ENCODE measurements around the gene JADE2. TPM values are rescaled to one million over a fixed set of nuclear protein-coding genes. Genes with fewer than 3 reads are reported as not detected.
"Not testable (repeated sequence)": the region's sequence is repeated elsewhere in the genome, so short reads cannot be mapped to it uniquely, and the experiment has no call there.

The JADE2 gene
- total RNA-seq, 2 experiments from 2014 or later: 88.1 to 98.4 TPM

DNA sequence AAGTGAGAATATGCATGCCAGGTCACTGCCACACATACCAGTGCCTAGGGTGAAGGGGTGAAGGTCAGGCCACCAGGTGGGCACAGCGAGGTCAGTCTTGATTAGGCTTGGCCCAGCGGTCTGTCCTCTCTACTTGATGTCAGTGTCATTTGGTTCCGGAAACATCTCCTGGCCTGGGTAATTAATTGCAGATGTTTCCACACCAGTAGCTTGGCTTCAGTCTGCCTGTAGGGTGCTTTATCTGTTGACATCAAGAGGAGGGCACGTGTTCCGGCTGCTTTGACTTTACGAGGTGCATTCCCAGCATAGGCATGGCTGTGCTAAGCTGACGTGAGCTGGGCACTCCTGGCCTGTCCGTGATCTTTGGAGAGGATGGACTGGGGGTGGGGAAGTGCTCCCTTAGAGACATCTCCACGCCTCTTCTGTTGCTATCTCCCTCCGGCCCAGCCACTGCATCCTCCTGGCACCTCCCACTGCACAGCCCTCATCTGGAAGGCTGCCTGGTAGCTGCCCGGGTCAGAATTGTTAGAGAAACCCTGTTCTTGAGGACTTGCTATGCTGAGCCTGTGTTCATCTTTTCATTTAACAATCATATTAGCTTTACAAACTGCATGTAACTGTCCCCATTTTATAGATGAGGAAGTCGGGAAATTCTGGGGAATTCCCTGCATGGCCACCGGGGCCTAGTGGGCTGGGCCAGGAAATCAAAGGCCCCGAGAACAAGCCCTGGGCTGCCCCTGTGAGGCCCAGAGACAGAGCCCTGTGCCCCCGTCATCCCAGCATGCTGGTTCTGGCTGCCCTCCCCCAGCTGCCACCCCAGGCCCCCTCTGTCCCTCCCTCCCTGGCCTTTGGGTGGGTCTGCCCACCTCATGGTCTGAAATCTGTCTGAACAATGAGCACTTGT is 29.1 kb downstream of the JADE2 start:
- H3K4me1 Mint-ChIP-seq: peaks cover 36% of the 10 kb centered on the region
- H3K36me3 Mint-ChIP-seq: peaks cover 20% of the 10 kb centered on the region
- H3K27me3 Mint-ChIP-seq: no peaks in the 10 kb centered on the region
- H3K9me3 Mint-ChIP-seq (ENCODE audit: low read depth): no peaks in the 10 kb centered on the region
- no peak overlapping the region for H3K4me3 Mint-ChIP-seq
- DNase-seq (peak; percentile 45), ATAC-seq (peak; percentile 6)
- peak overlapping the region; percentile 91 for H3K27ac Mint-ChIP-seq
- CTCF ChIA-PET: interaction anchor here (0.9 to 4.0 kb wide), 7 partner anchors 8 to 38 kb away, joined by 3 to 19 read pairs (median 5); no protein-coding TSS in a partner anchor

DNA sequence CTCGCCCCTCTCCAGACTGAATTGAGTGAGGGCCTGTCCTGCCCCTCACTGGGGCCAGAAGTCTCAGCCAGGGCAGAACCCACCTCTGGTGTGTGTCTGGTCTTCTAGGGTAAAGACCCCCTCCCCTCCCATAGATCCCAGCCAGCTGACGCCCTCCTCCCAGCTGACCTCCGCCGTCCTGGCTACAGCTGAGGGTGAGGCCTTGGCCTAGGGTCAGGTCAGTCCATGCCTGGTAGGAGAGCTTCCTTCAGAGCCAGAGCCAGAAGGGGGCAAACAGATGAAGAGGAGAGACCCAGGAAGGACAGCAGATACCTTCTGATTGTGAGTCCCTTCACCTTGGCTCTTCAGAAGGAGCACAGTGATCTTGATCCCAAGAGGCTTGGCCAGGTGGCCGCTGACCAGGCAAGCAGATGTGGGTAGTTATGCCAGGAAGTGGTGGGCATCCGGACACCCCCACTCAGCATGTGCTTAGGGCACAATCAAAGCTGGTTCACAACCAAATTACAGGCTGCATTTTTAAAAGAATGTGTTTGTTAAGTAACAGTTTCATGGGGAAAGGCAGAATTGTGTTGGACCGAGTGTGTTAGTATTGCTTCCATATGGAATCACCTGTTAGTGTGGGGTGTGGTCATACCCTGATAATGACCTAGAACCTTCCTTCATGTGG is 29.9 kb downstream of the JADE2 start:
- DNase-seq: no peak
- CTCF ChIA-PET: interaction anchor here (0.9 to 4.0 kb wide), 8 partner anchors 8 to 38 kb away, joined by 3 to 19 read pairs (median 6); no protein-coding TSS in a partner anchor
- peak overlapping the region; percentile 91 for H3K27ac Mint-ChIP-seq
- peaks cover 30% of the 10 kb centered on the region for H3K4me1 Mint-ChIP-seq
- no peaks in the 10 kb centered on the region for H3K27me3 Mint-ChIP-seq
- peak; percentile 16 for ATAC-seq
- no peaks in the 10 kb centered on the region for H3K9me3 Mint-ChIP-seq (ENCODE audit: low read depth)
- peak overlapping the region; percentile 12 for H3K4me3 Mint-ChIP-seq
- H3K36me3 Mint-ChIP-seq: peaks cover 26% of the 10 kb centered on the region

DNA sequence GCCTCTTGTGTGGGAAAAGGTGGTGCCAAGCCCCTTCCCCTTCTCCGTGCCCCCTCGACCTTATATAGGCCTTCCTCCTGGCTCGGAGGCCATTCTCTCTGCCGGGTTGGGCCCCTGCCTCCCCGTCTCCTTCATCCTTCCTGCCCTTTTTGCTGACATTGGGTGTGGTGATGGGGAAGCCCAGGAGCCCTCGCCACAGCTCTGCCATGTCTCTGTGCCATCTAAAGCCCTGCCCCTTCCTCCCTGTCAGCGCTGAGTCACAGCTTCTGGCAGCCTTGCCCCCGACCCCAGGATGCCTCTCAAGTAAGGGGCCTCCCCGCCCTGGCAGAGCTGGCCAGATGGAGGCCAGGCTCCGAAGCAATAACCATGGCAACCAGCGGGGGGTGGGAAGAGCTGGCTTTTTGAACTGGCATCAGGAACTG is 30.4 kb downstream of the JADE2 start:
- Mint-ChIP-seq H3K4me1 (peaks cover 29% of the 10 kb centered on the region), H3K36me3 (peaks cover 31% of the 10 kb centered on the region), H3K27me3 (no peaks in the 10 kb centered on the region), H3K27ac (peak overlapping the region; percentile 91), H3K9me3 (ENCODE audit: low read depth) (no peaks in the 10 kb centered on the region), H3K4me3 (peak overlapping the region; percentile 12)
- peak; percentile 87 for DNase-seq
- peak; percentile 90 for ATAC-seq
- CTCF ChIA-PET: interaction anchor here (1.0 to 4.0 kb wide), 7 partner anchors 9 to 37 kb away, joined by 3 to 19 read pairs (median 7); no protein-coding TSS in a partner anchor

DNA sequence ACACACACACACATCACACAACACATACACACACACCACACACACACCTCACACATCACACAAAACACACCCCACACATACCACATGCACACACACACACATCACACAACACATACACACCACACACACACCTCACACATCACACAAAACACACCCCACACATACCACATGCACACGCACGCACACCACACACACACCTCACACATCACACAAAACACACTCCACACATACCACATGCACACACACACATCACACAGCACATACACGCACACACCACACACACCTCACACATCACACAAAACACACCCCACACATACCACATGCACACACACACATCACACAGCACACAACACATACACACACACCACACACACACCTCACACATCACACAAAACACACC is 31.1 kb downstream of the JADE2 start:
- peak overlapping the region; percentile 14 for H3K4me3 Mint-ChIP-seq
- H3K27me3 Mint-ChIP-seq; H3K9me3 Mint-ChIP-seq (ENCODE audit: low read depth); DNase-seq; ATAC-seq: not testable (repeated sequence)
- peaks cover 28% of the 10 kb centered on the region for H3K4me1 Mint-ChIP-seq
- peaks cover 32% of the 10 kb centered on the region for H3K36me3 Mint-ChIP-seq
- CTCF ChIA-PET: interaction anchor here (0.9 to 4.0 kb wide), 4 partner anchors 12 to 31 kb away, joined by 3 to 19 read pairs (median 10); no protein-coding TSS in a partner anchor
- peak overlapping the region; percentile 76 for H3K27ac Mint-ChIP-seq

DNA sequence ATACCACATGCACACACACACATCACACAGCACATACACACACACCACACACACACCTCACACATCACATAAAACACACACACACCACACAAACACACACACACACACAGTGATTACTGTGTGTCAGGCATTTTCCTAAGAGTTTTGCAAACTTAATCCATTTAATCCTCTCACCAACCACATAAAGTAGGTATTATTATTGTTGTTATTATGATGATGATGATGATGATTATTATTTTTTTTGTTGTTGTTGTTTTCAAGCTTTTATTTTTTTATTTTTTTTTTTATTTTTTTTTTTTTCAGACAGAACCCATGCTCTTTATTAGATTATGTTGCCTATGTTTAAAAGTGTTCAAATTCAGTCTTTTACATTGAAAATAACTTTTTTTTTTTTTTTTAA is 31.5 kb downstream of the JADE2 start:
- peak overlapping the region; percentile 14 for H3K4me3 Mint-ChIP-seq
- H3K27me3 Mint-ChIP-seq: no peaks in the 10 kb centered on the region
- no peaks in the 10 kb centered on the region for H3K9me3 Mint-ChIP-seq (ENCODE audit: low read depth)
- CTCF ChIA-PET: interaction anchor here (0.9 to 4.0 kb wide), 3 partner anchors 13 to 31 kb away, joined by 3 to 19 read pairs (median 8); no protein-coding TSS in a partner anchor
- H3K4me1 Mint-ChIP-seq: peaks cover 28% of the 10 kb centered on the region
- no peak for DNase-seq
- peak overlapping the region; percentile 76 for H3K27ac Mint-ChIP-seq
- H3K36me3 Mint-ChIP-seq: peaks cover 31% of the 10 kb centered on the region
- ATAC-seq: no peak

DNA sequence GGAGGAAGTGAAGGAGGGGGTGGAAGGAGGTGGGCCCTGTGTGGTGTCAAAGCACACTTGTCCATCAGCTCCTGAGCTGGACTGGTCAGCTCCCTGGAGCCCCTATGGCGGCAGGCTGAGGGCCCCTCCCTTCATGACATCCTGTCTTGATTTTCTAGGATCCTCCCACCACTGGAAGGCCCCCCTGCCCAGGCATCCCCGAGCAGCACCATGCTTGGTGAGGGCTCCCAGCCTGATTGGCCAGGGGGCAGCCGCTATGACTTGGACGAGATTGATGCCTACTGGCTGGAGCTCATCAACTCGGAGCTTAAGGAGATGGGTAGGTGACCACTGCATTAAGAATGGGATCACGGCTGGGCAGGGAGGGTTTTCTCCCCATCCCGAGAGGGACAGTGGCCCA is 34.2 kb downstream of the JADE2 start:
- Mint-ChIP-seq H3K9me3 (ENCODE audit: low read depth) (no peaks in the 10 kb centered on the region), H3K36me3 (peaks cover 37% of the 10 kb centered on the region), H3K27me3 (no peaks in the 10 kb centered on the region), H3K4me3 (no peak overlapping the region), H3K27ac (no peak overlapping the region), H3K4me1 (peaks cover 21% of the 10 kb centered on the region)
- CTCF ChIA-PET: interaction anchor here (1.9 kb wide), 1 partner anchor 34 kb away, joined by 5 read pairs; the partner anchor contains the start of gene JADE2
- no peak for ATAC-seq
- no peak for DNase-seq

DNA sequence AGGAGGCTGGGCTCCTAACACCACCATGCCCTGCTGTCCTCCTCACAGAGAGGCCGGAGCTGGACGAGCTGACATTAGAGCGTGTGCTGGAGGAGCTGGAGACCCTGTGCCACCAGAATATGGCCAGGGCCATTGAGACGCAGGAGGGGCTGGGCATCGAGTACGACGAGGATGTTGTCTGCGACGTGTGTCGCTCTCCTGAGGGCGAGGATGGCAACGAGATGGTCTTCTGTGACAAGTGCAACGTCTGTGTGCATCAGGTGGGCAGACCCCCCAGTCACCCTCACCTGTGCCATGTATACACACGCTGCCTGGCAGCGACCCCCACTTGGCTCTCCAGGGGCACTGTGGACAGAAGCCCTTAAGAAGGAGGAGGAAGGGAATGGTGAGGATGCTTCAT is 35.2 kb downstream of the JADE2 start:
- peaks cover 11% of the 10 kb centered on the region for H3K4me1 Mint-ChIP-seq
- DNase-seq (no peak), ATAC-seq (no peak)
- H3K4me3 Mint-ChIP-seq: no peak overlapping the region
- H3K27me3 Mint-ChIP-seq: no peaks in the 10 kb centered on the region
- CTCF ChIA-PET: interaction anchor here (1.9 kb wide), 1 partner anchor 35 kb away, joined by 5 read pairs; the partner anchor contains the start of gene JADE2
- no peak overlapping the region for H3K27ac Mint-ChIP-seq
- peaks cover 37% of the 10 kb centered on the region for H3K36me3 Mint-ChIP-seq
- no peaks in the 10 kb centered on the region for H3K9me3 Mint-ChIP-seq (ENCODE audit: low read depth)

DNA sequence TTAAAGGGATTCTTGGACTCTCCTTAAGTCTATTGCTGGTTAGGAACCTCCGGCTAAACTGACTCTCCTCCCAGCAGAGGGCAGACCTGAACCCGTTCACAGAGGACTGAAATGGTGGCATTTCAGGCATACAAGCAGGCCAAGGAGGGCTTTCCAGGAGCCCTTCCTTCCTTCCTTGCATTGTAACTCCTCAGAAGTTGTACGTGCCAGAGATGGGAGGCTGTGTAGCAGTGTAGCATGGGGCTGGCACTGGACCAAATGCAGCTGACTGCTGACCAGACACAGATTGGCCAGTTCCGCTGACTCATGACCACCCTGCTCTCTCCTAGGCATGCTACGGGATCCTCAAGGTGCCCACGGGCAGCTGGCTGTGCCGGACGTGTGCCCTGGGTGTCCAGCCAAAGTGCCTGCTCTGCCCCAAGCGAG is 36.4 kb downstream of the JADE2 start:
- ATAC-seq: no peak
- H3K36me3 Mint-ChIP-seq: peaks cover 34% of the 10 kb centered on the region
- H3K27ac Mint-ChIP-seq: no peak overlapping the region
- peaks cover 1% of the 10 kb centered on the region for H3K4me1 Mint-ChIP-seq
- CTCF ChIA-PET: interaction anchor here (0.9 kb wide), 1 partner anchor 25 kb away, joined by 4 read pairs; no protein-coding TSS in a partner anchor
- no peaks in the 10 kb centered on the region for H3K9me3 Mint-ChIP-seq (ENCODE audit: low read depth)
- H3K27me3 Mint-ChIP-seq: no peaks in the 10 kb centered on the region
- H3K4me3 Mint-ChIP-seq: no peak overlapping the region
- no peak for DNase-seq

DNA sequence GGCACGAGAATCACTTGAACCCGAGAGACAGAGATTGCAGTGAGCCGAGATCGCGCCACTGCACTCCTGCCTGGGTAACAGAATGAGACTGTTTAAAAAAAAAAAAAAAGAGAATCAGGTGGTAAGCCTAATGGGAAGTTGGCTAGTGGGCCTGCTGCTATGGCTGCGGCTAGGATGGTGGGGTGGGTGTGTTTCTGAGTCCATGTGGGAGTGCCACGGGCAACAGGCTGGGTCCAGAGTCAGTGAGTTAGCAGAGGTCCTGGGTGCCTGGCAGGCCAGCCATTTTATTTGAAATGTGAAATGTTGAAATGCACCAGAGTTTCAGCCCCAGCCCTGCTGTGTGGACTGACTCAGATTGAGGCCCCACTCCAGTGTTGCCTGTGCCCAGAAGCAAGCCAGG is 37.8 kb downstream of the JADE2 start:
- no peak overlapping the region for H3K27ac Mint-ChIP-seq
- CTCF ChIA-PET: no interaction called here
- DNase-seq (no peak), ATAC-seq (no peak)
- H3K9me3 Mint-ChIP-seq (ENCODE audit: low read depth): no peaks in the 10 kb centered on the region
- H3K36me3 Mint-ChIP-seq: peaks cover 38% of the 10 kb centered on the region
- H3K27me3 Mint-ChIP-seq: no peaks in the 10 kb centered on the region
- peaks cover 8% of the 10 kb centered on the region for H3K4me1 Mint-ChIP-seq
- H3K4me3 Mint-ChIP-seq: no peak overlapping the region

DNA sequence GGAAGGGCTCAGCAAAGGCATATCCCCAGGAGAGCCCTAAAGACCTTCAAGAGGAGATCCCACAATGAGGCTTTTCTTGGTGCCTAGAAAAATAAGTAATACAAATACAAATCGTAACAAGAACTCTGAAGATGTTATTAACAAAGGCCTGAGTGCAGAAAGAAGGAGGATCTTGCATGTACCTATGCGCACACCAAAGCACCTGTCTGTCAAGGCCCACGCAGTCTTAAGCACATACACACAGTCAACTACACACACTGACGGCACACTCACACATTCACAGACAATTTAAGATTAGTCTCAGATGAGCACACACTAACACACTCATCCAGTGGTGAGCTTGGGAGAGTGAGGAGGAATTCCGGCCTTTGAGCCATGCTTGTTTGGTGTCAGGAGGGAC is 38.5 kb downstream of the JADE2 start:
- no peaks in the 10 kb centered on the region for H3K27me3 Mint-ChIP-seq
- ATAC-seq: no peak
- no peak for DNase-seq
- H3K27ac Mint-ChIP-seq: no peak overlapping the region
- peaks cover 38% of the 10 kb centered on the region for H3K36me3 Mint-ChIP-seq
- CTCF ChIA-PET: no interaction called here
- peaks cover 16% of the 10 kb centered on the region for H3K4me1 Mint-ChIP-seq
- H3K4me3 Mint-ChIP-seq: no peak overlapping the region
- no peaks in the 10 kb centered on the region for H3K9me3 Mint-ChIP-seq (ENCODE audit: low read depth)

DNA sequence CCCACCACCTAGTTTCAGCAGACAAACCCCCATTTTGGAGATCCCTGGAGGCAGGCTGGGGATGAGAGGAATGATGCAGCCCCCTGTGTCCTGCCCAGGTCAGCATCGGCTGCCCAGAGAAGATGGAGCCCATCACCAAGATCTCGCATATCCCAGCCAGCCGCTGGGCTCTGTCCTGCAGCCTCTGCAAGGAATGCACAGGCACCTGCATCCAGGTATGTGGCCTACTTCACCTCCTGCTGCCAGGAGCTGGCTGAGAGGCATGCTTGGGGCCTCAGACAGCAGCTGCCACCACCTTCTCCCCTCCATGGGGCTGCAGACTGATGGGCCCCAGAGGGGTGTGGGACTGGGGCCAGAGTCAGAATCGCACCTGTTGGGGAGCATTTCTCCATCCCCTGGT is 38.9 kb downstream of the JADE2 start:
- CTCF ChIA-PET: no interaction called here
- Mint-ChIP-seq H3K27ac (no peak overlapping the region), H3K36me3 (peaks cover 39% of the 10 kb centered on the region), H3K4me1 (peaks cover 17% of the 10 kb centered on the region), H3K27me3 (no peaks in the 10 kb centered on the region), H3K4me3 (no peak overlapping the region), H3K9me3 (ENCODE audit: low read depth) (no peaks in the 10 kb centered on the region)
- ATAC-seq (no peak), DNase-seq (no peak)

DNA sequence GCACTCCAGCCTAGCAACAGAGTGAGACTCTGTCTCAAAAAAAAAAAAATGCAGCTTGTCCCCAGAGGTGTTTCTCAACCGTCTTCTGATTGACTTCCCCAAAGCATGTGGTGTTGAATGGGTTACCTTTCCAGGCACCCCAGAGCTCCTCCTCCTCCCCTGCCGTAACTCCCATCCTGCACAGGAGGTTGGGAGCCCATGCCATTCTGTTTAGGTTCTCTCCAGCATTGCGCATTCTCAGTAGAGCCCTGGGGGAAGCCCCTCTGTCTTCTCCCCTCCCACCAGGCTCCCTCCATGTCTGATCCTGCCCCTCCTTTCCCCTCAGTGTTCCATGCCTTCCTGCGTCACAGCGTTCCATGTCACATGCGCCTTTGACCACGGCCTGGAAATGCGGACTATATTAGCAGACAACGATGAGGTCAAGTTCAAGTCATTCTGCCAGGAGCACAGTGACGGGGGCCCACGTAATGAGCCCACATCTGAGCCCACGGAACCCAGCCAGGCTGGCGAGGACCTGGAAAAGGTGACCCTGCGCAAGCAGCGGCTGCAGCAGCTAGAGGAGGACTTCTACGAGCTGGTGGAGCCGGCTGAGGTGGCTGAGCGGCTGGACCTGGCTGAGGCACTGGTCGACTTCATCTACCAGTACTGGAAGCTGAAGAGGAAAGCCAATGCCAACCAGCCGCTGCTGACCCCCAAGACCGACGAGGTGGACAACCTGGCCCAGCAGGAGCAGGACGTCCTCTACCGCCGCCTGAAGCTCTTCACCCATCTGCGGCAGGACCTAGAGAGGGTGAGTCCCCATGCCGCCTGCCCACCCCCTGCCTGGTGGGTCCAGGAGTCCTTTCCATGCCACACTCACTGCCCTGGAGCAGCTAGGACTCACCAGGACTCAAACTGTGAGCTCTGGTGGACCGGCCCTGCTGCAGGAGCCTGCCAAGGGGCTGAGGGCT is 40.6 kb downstream of the JADE2 start:
- Mint-ChIP-seq H3K4me1 (peaks cover 17% of the 10 kb centered on the region), H3K27me3 (no peaks in the 10 kb centered on the region), H3K36me3 (peaks cover 37% of the 10 kb centered on the region), H3K9me3 (ENCODE audit: low read depth) (no peaks in the 10 kb centered on the region), H3K4me3 (no peak overlapping the region), H3K27ac (no peak overlapping the region)
- ATAC-seq (no peak), DNase-seq (no peak)
- CTCF ChIA-PET: interaction anchor here (0.7 to 3.0 kb wide), 5 partner anchors 10 to 155 kb away, joined by 3 to 13 read pairs (median 3); partner anchors contain the start of gene CDKN2AIPNL
